ENCODE measurements around the gene GADD45GIP1.
A peak's percentile ranks its signal among the peaks of the same experiment; 100 is the strongest.

GADD45GIP1 gene

DNA sequence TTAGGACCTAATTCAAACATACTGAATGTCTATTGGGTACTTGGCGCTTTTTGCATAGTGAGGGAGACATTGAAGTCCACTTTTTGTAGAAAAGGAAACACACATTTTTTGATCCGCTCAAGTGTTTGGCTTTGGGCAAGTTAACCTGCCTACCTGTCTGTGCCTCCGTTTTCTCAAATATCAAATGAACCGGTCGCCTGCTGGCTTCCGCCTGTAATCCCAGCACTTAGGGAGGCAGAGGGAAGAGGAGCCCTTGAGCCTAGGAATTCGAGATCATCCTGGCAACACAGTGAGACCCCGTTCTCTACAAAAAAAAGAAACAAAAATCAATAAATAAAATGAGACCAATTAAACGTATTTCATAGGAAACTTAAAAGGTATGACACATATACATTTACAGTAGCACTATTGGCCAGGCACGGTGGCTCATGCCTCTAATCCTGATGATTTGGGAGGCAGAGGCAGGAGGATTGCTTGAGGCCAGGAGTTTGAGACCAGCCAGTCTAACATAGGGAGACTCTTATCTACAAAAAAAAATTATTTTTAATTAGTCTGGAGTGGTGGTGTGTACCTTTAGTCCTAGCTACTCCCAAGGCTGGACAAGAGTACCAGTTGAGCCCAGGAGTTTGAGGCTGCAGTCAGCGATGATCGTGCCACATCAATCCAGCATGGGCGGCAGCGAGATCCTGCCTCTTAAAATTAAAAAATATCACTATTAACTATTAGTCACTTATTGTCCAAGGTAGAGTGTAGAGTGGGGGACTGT, 10.1 kb downstream of the GADD45GIP1 start:
- Histone ChIP-seq H3K4me3 (peak overlapping the region; percentile 62 to 100 (median 84)), H3K9ac (peak overlapping the region; percentile 88 to 99 (median 96)), H3K27ac (peak overlapping the region; percentile 74 to 97 (median 94)), H3K27me3 (no peaks in the 10 kb centered on the region), H3K4me1 (peaks cover 61 to 88% (median 81%) of the 10 kb centered on the region in 10 experiments), H3K4me2 (peak overlapping the region; percentile 85 to 98 (median 94)), H3K9me3 (replicated peaks in 1 of 11) (no peaks in the 10 kb centered on the region), H4K20me1 (peaks cover 23 to 86% (median 64%) of the 10 kb centered on the region in 11 experiments; a peak in 21 of 22 replicates), H3K36me3 (peaks cover 79 to 87% (median 84%) of the 10 kb centered on the region in 11 experiments)
- no peak for TF ChIP-seq Cebpa-rat (IDR thresholded peaks at IDR 0.05)

DNA sequence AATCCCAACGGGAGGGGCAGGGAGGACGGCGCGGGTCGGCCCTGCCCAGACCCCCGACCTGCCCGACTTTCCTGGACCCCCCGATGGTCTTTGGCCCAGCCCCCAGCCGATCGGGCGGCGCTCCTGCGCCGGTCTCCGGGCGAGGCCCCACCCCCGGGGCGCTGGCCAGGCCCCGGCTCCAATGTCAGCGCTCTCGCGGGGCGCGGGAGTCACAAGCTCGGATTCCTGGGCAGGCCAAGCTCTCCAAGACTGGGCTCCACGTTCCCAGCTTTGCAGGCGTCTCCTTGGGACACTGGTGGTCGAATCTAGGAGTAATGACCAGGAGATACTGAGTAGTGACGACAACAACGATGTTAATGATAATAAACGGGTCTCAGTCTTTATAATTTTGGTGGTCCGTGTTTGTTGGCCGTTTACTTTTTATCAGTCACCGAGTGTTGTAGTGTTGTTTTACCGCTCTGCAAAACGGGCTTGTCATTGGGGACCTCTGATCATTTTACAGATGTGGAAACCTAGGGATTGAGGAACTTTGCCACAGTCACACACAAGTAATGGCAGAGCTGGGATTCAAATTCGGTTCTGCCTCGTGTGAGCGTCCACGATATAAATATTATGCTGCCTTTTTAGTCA, 10.8 kb downstream of the GADD45GIP1 start:
- H3K4me3 ChIP-seq: peak overlapping the region; percentile 62 to 100 (median 84)
- peaks cover 30 to 86% (median 64%) of the 10 kb centered on the region in 11 experiments; a peak in 21 of 22 replicates for H4K20me1 ChIP-seq
- H3K9ac ChIP-seq: peak overlapping the region; percentile 88 to 99 (median 96)
- H3K4me2 ChIP-seq: peak overlapping the region; percentile 85 to 98 (median 94)
- TF ChIP-seq Cebpa-rat (IDR thresholded peaks at IDR 0.05): no peak
- H3K27me3 ChIP-seq: no peaks in the 10 kb centered on the region
- no peaks in the 10 kb centered on the region for H3K9me3 ChIP-seq (replicated peaks in 1 of 11)
- peaks cover 79 to 87% (median 84%) of the 10 kb centered on the region in 11 experiments for H3K36me3 ChIP-seq
- H3K4me1 ChIP-seq: peaks cover 69 to 88% (median 85%) of the 10 kb centered on the region in 10 experiments
- peak overlapping the region; percentile 74 to 97 (median 94) for H3K27ac ChIP-seq

DNA sequence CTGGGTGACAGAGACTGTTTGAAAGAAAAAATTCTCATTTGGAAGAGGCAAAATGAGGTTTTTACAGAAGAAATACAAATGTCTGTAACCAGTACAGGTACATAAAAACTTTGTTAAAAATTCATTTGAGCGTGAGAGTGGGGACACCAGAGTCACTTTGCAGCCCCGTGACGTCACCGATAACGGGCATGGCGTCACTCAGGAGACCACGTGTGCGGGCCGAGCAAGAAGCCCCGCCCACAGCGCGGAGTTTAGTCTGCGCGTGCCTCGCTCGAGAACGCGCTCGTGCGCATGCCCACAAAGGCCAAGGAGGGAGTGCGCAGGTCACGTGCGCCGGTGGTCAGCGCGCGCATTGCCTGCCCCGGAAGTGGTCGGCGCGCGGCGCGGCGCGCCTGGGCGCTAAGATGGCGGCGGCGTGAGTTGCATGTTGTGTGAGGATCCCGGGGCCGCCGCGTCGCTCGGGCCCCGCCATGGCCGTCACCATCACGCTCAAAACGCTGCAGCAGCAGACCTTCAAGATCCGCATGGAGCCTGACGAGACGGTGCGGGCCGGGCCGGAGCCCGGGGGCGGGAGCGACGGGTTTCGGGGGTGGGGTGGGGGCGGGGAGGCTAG, 11.4 kb downstream of the GADD45GIP1 start, which contains the start of gene RAD23A:
Gene RAD23A, plus strand, starts transcription at position 384 of the 613 bp plus-strand sequence. Its CDS starts 87 bp downstream, at position 471.
- peaks cover 36 to 86% (median 65%) of the 10 kb centered on the region in 11 experiments for H4K20me1 ChIP-seq
- H3K9me3 ChIP-seq (replicated peaks in 1 of 11): no peaks in the 10 kb centered on the region
- H3K27me3 ChIP-seq: no peaks in the 10 kb centered on the region
- peak within 1 kb of the TSS; percentile 85 to 99 (median 95) for H3K4me2 ChIP-seq
- H3K36me3 ChIP-seq: peaks cover 79 to 87% (median 84%) of the 10 kb centered on the region in 11 experiments
- H3K4me1 ChIP-seq: peaks cover 72 to 88% (median 85%) of the 10 kb centered on the region in 10 experiments
- H3K27ac ChIP-seq: peak within 1 kb of the TSS; percentile 74 to 97 (median 94)
- H3K9ac ChIP-seq: peak within 1 kb of the TSS; percentile 88 to 99 (median 96)
- H3K4me3 ChIP-seq: peak within 1 kb of the TSS; percentile 62 to 100 (median 84)
- no peak for TF ChIP-seq Cebpa-rat (IDR thresholded peaks at IDR 0.05)

DNA sequence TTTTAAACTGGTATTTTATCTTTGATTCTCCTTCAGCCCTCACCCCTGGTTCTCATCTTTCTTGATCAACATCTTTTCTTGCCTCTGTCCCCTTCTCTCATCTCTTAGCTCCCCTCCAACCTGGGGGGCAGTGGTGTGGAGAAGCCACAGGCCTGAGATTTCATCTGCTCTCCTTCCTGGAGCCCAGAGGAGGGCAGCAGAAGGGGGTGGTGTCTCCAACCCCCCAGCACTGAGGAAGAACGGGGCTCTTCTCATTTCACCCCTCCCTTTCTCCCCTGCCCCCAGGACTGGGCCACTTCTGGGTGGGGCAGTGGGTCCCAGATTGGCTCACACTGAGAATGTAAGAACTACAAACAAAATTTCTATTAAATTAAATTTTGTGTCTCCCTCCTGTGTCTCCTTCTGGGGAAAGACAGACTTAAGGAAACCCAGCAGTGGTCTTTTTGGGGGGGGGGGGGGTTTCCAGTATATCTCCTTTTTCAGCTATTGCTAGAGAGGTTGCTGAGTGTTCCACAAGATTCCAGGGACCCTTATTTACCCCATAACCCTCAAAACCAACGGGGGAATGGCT, 12.8 kb downstream of the GADD45GIP1 start:
- no peak for TF ChIP-seq Cebpa-rat (IDR thresholded peaks at IDR 0.05)
- Histone ChIP-seq H3K4me2 (peak overlapping the region; percentile 16 to 99 (median 49); a peak in 18 of 22 replicates), H3K4me3 (peak overlapping the region in 2 of 10 experiments; percentile 46 to 100; a peak in 5 of 20 replicates), H3K9me3 (replicated peaks in 1 of 11) (no peaks in the 10 kb centered on the region), H3K36me3 (peaks cover 79 to 87% (median 84%) of the 10 kb centered on the region in 11 experiments), H3K9ac (peak overlapping the region in 10 of 11 experiments; percentile 26 to 99 (median 65); a peak in 15 of 22 replicates), H3K27ac (peak overlapping the region in 7 of 11 experiments; percentile 19 to 96 (median 84); a peak in 11 of 22 replicates), H3K27me3 (no peaks in the 10 kb centered on the region), H4K20me1 (peaks cover 50 to 87% (median 73%) of the 10 kb centered on the region in 11 experiments), H3K4me1 (peaks cover 70 to 85% (median 81%) of the 10 kb centered on the region in 10 experiments)

DNA sequence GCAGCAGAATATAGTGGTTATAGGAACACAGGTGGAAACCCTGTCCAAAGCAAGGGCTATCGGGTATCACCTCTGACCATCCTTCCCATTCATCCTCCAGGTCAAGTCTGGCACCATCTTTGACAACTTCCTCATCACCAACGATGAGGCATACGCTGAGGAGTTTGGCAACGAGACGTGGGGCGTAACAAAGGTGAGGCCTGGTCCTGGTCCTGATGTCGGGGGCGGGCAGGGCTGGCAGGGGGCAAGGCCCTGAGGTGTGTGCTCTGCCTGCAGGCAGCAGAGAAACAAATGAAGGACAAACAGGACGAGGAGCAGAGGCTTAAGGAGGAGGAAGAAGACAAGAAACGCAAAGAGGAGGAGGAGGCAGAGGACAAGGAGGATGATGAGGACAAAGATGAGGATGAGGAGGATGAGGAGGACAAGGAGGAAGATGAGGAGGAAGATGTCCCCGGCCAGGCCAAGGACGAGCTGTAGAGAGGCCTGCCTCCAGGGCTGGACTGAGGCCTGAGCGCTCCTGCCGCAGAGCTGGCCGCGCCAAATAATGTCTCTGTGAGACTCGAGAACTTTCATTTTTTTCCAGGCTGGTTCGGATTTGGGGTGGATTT, 13.5 kb downstream of the GADD45GIP1 start:
- Histone ChIP-seq H3K4me3 (peak overlapping the region in 5 of 10 experiments; percentile 27 to 100 (median 36); a peak in 7 of 20 replicates), H3K27me3 (no peaks in the 10 kb centered on the region), H3K9me3 (replicated peaks in 1 of 11) (no peaks in the 10 kb centered on the region), H3K27ac (peak overlapping the region in 3 of 11 experiments; percentile 13 to 32 (median 23); a peak in 3 of 22 replicates), H3K36me3 (peaks cover 75 to 84% (median 81%) of the 10 kb centered on the region in 11 experiments), H3K9ac (peak overlapping the region; percentile 12 to 66 (median 46); a peak in 18 of 22 replicates), H3K4me2 (peak overlapping the region; percentile 46 to 99 (median 97)), H4K20me1 (peaks cover 57 to 87% (median 72%) of the 10 kb centered on the region in 11 experiments), H3K4me1 (peaks cover 64 to 79% (median 75%) of the 10 kb centered on the region in 10 experiments)
- TF ChIP-seq Cebpa-rat (IDR thresholded peaks at IDR 0.05): no peak

DNA sequence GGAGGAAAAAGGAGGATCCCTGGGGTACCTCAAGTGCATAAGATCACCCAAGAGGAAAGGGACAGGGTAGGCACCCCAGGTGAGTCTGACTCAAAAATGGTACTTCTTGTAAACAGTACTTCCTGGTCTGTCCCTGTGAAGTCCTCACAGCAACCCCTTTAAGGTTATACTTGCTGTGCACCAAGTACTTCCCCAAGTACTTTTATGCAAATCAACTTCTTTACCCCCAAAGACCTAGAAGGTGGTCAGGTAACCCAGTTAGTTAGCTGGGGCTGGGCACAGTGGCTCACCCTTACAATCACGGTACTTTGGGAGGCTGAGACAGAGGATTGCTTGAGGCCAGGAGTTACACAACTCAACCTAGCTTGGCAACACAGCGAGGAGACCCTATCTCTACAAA, 16.1 kb downstream of the GADD45GIP1 start:
- TF ChIP-seq Cebpa-rat (IDR thresholded peaks at IDR 0.05): no peak

DNA sequence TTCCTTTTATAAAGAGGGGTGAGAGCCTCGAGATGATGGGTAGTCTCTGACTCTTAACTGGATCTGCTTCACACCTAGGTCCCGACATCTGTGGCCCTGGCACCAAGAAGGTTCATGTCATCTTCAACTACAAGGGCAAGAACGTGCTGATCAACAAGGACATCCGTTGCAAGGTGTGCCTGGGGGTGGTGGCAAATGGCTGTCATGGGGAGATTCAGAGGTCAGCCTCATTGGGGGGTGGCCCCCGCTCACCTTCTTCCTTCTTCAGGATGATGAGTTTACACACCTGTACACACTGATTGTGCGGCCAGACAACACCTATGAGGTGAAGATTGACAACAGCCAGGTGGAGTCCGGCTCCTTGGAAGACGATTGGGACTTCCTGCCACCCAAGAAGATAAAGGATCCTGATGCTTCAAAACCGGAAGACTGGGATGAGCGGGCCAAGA, 17.0 kb downstream of the GADD45GIP1 start:
- H3K36me3 ChIP-seq: peaks cover 59 to 63% (median 61%) of the 10 kb centered on the region in 11 experiments
- peak overlapping the region; percentile 96 to 100 (median 99) for H3K9ac ChIP-seq
- TF ChIP-seq Cebpa-rat (IDR thresholded peaks at IDR 0.05): no peak
- peak overlapping the region; percentile 92 to 99 (median 97); a peak in 20 of 22 replicates for H3K27ac ChIP-seq
- no peaks in the 10 kb centered on the region for H3K27me3 ChIP-seq
- peaks cover 63 to 78% (median 72%) of the 10 kb centered on the region in 10 experiments for H3K4me1 ChIP-seq
- H3K9me3 ChIP-seq (replicated peaks in 1 of 11): no peaks in the 10 kb centered on the region
- peak overlapping the region; percentile 84 to 100 (median 97) for H3K4me3 ChIP-seq
- H4K20me1 ChIP-seq: peaks cover 57 to 65% (median 63%) of the 10 kb centered on the region in 11 experiments
- peak overlapping the region; percentile 85 to 99 (median 97) for H3K4me2 ChIP-seq

More for the DNA sequence above, 16.1 kb downstream of the GADD45GIP1 start:
- H3K4me2 ChIP-seq: peak overlapping the region; percentile 85 to 99 (median 97)
- H3K4me1 ChIP-seq: peaks cover 63 to 77% (median 75%) of the 10 kb centered on the region in 10 experiments
- H3K27me3 ChIP-seq: no peaks in the 10 kb centered on the region
- H3K9ac ChIP-seq: peak overlapping the region; percentile 96 to 100 (median 99)
- H3K27ac ChIP-seq: peak overlapping the region in 10 of 11 experiments; percentile 92 to 99 (median 97); a peak in 15 of 22 replicates
- H3K36me3 ChIP-seq: peaks cover 62 to 66% (median 63%) of the 10 kb centered on the region in 11 experiments
- no peaks in the 10 kb centered on the region for H3K9me3 ChIP-seq (replicated peaks in 1 of 11)
- H3K4me3 ChIP-seq: peak overlapping the region; percentile 84 to 100 (median 97)
- peaks cover 57 to 70% (median 66%) of the 10 kb centered on the region in 11 experiments for H4K20me1 ChIP-seq
